Astrocyte of the cerebellum (primary cell): ENCODE measurements around the gene ZNF800.

Experiments used
- DNase-seq: peaks from one replicate; pipeline ENCODE4 v3.0.0-alpha.2; 2011; ENCODE audit warnings: low read depth
- H3K4me3 ChIP-seq: 2 replicates; pipeline ENCODE4 v1.5.1; 2011; ENCODE audit warnings: mild to moderate bottlenecking, low read depth, low read length, moderate library complexity
- CTCF ChIP-seq: IDR thresholded peaks from 2 replicates; pipeline ENCODE4 v1.5.1; 2012; ENCODE audit warnings: low read length, low read depth, moderate library complexity, mild to moderate bottlenecking; ENCODE audit errors: missing control alignments
- in situ Hi-C: cut with HindIII; loops from 2 replicates; pipeline ENCODE4 v1.10.0; 2017; ENCODE audit warnings: low sequenced_read_pairs

ZNF800 gene

GRCh38 chr7:127346575-127347256 lies 45.8 kb downstream of the ZNF800 start:
- H3K4me3 ChIP-seq: no peak overlapping the region
- TF ChIP-seq CTCF: no peak
- in situ Hi-C loops: no loop called here
- no peak for DNase-seq

- DNase-seq: no peak
- in situ Hi-C loops: no loop called here
- no peak overlapping the region for H3K4me3 ChIP-seq
- no peak for TF ChIP-seq CTCF
Observed at GRCh38 chr7:127342596-127342995, 49.9 kb downstream of the ZNF800 start.

- no peak for TF ChIP-seq CTCF
- no peak overlapping the region for H3K4me3 ChIP-seq
- DNase-seq: no peak
- in situ Hi-C loops: no loop called here
Observed at GRCh38 chr7:127338122-127338521, 54.4 kb downstream of the ZNF800 start.

- no peak overlapping the region for H3K4me3 ChIP-seq
- TF ChIP-seq CTCF: no peak
- DNase-seq: no peak
- in situ Hi-C loops: no loop called here
Observed at GRCh38 chr7:127337581-127337980, 54.9 kb downstream of the ZNF800 start.

GRCh38 chr7:127336458-127336857 lies 56.0 kb downstream of the ZNF800 start:
- in situ Hi-C loops: no loop called here
- no peak for DNase-seq
- H3K4me3 ChIP-seq: no peak overlapping the region
- TF ChIP-seq CTCF: no peak

- no peak overlapping the region for H3K4me3 ChIP-seq
- no peak for TF ChIP-seq CTCF
- in situ Hi-C loops: no loop called here
- no peak for DNase-seq
Observed at GRCh38 chr7:127332880-127333279, 59.6 kb downstream of the ZNF800 start.
